ENCODE results near the gene DEFB108B. TPM values are rescaled to one million over a fixed set of nuclear protein-coding genes. Genes with fewer than 3 reads are reported as not detected.
"Not testable (repeated sequence)": the region's sequence is repeated elsewhere in the genome, so short reads cannot be mapped to it uniquely, and the experiment has no call there.

Gene DEFB108B
- total RNA-seq, 4 donors from 2014 or later: not detected

- not testable (repeated sequence) for H3K27me3 ChIP-seq
- 70% methylated on average over 3 of the region's 3 CpGs for WGBS
Measured at GRCh38 chr11:71863978-71864627, 31.1 kb downstream of the DEFB108B start.

GRCh38 chr11:71867209-71867608 lies 34.2 kb downstream of the DEFB108B start:
- DNase-seq (ENCODE audit: extremely low spot score); H3K4me3 ChIP-seq; H3K27ac ChIP-seq (replicated peaks in 1 of 4); H3K27me3 ChIP-seq; H3K4me1 ChIP-seq; intact Hi-C loops (cut with DNase I); H3K36me3 ChIP-seq; H3K9me3 ChIP-seq: not testable (repeated sequence)
- WGBS: no CpG with 5 or more reads among the region's 1 CpG

More at GRCh38 chr11:71863978-71864627, 31.1 kb downstream of the DEFB108B start:
- H3K36me3 ChIP-seq; H3K4me3 ChIP-seq; H3K27ac ChIP-seq (replicated peaks in 1 of 4); H3K9me3 ChIP-seq; intact Hi-C loops (cut with DNase I); H3K4me1 ChIP-seq; DNase-seq (ENCODE audit: extremely low spot score): not testable (repeated sequence)
- peak; percentile 13 to 34 (median 32) for TF ChIP-seq CTCF (IDR thresholded peaks at IDR 0.05)

- H3K27me3 ChIP-seq; H3K4me1 ChIP-seq; H3K4me3 ChIP-seq; DNase-seq (ENCODE audit: extremely low spot score); H3K27ac ChIP-seq (replicated peaks in 1 of 4); H3K36me3 ChIP-seq; H3K9me3 ChIP-seq; intact Hi-C loops (cut with DNase I): not testable (repeated sequence)
- 100% methylated on average over 3 of the region's 3 CpGs for whole genome bisulfite sequencing
Measured at GRCh38 chr11:71869931-71870330, 36.9 kb downstream of the DEFB108B start.

GRCh38 chr11:71870661-71871060 lies 37.7 kb downstream of the DEFB108B start:
- H3K36me3 ChIP-seq; H3K4me1 ChIP-seq; DNase-seq (ENCODE audit: extremely low spot score); H3K4me3 ChIP-seq; H3K9me3 ChIP-seq; H3K27ac ChIP-seq (replicated peaks in 1 of 4); H3K27me3 ChIP-seq; intact Hi-C loops (cut with DNase I): not testable (repeated sequence)

GRCh38 chr11:71876262-71876661 lies 43.3 kb downstream of the DEFB108B start:
- H3K27ac ChIP-seq (replicated peaks in 1 of 4); H3K9me3 ChIP-seq; H3K4me3 ChIP-seq; intact Hi-C loops (cut with DNase I); DNase-seq (ENCODE audit: extremely low spot score); H3K27me3 ChIP-seq; H3K4me1 ChIP-seq: not testable (repeated sequence)
- WGBS: 76% methylated on average over 2 of the region's 2 CpGs
- peaks cover 0 to 15% (median 0%) of the 10 kb centered on the region in 4 donors for H3K36me3 ChIP-seq

GRCh38 chr11:71878059-71878458 lies 45.1 kb downstream of the DEFB108B start, which contains the start of gene DEFB131B:
DEFB131B (plus strand) TSS chr11:71878453; CDS start chr11:71878453, 0 bp downstream.
- H3K9me3 ChIP-seq: not testable (repeated sequence)

GRCh38 chr11:71885806-71886205 lies 52.8 kb downstream of the DEFB108B start:
- intact Hi-C loops (cut with DNase I); H3K4me3 ChIP-seq; H3K27me3 ChIP-seq; H3K4me1 ChIP-seq; H3K36me3 ChIP-seq; H3K27ac ChIP-seq (replicated peaks in 1 of 4); H3K9me3 ChIP-seq; DNase-seq (ENCODE audit: extremely low spot score): not testable (repeated sequence)
- 98% methylated on average over 12 of the region's 12 CpGs for WGBS

More at GRCh38 chr11:71878059-71878458, 45.1 kb downstream of the DEFB108B start, which contains the start of gene DEFB131B:
- H3K27me3 ChIP-seq; DNase-seq (ENCODE audit: extremely low spot score); H3K27ac ChIP-seq (replicated peaks in 1 of 4); H3K4me3 ChIP-seq; H3K4me1 ChIP-seq; intact Hi-C loops (cut with DNase I): not testable (repeated sequence)
- 100% methylated on average over 1 of the region's 1 CpG for WGBS
- H3K36me3 ChIP-seq: peaks cover 0 to 17% (median 0%) of the 10 kb centered on the region in 4 donors

Small RNA genes within 50 kb of the gene (small RNA-seq; reads per million reads assigned to genes)
- 0 reads per million in 3 donors for gene RNA5SP342

Other genes starting within 250 kb of the DEFB108B start
- gene DEFB131B, start 45.3 kb downstream of the DEFB108B start, total RNA-seq: not detected
- 10 to 100 TPM in 1 of 4 donors, 1 to 10 TPM in 3; 5.6 to 10.4 (median 8.8) TPM for gene XNDC1N, start 95.4 kb downstream of the DEFB108B start, total RNA-seq
- 10 to 100 TPM; 13.7 to 25.9 (median 18.6) TPM for gene RNF121, start 95.8 kb downstream of the DEFB108B start, total RNA-seq
- 1 to 10 TPM; 2.7 to 9.4 (median 5.9) TPM for gene IL18BP, start 165.7 kb downstream of the DEFB108B start, total RNA-seq
- gene NUMA1, start 247.3 kb downstream of the DEFB108B start, total RNA-seq: 100 to 1,000 TPM; 214 to 328 (median 272) TPM
- gene LRRC51, start 247.7 kb downstream of the DEFB108B start, total RNA-seq: 10 to 100 TPM in 1 of 4 donors, 1 to 10 TPM in 3; 9.1 to 10.0 (median 9.2) TPM

Data from esophagus muscularis mucosa (tissue), 4 donors.